Thoracic aorta (tissue), 2 donors: ENCODE results near the gene PXK. TPM values are rescaled to one million over a fixed set of nuclear protein-coding genes. Genes with fewer than 3 reads are reported as not detected.
"Not testable (repeated sequence)": the region's sequence is repeated elsewhere in the genome, so short reads cannot be mapped to it uniquely, and the experiment has no call there.

Source experiments
- ATAC-seq: fragments of 150-250 bp; one replicate; pipeline ENCODE4 v1.8.0; 2017; ENCODE audit warnings: low read depth; ENCODE audit not compliant: insufficient number of reproducible peaks, low FRiP score
- DNase-seq: peaks from one replicate; pipeline ENCODE4 v3.0.0-alpha.2; 2020; ENCODE audit warnings: low spot score
- H3K27ac ChIP-seq, 2 donors: fragments of 200-600 bp; sonication (generic); 1 replicate in 1 of 2; 2 replicates in 1 of 2; pipeline ENCODE4 v1.5.1; 2016; ENCODE audit warnings: mild to moderate bottlenecking in 2 of 2, moderate library complexity in 2 of 2
- H3K27me3 ChIP-seq: fragments of 200-600 bp; sonication (generic); replicated peaks from 2 replicates; pipeline ENCODE4 v1.6.0; 2016; ENCODE audit warnings: mild to moderate bottlenecking; ENCODE audit not compliant: insufficient read depth
- H3K36me3 ChIP-seq: fragments of 200-600 bp; sonication (generic); one replicate; pipeline ENCODE4 v1.5.1; 2016
- H3K4me1 ChIP-seq, 2 donors: fragments of 200-600 bp; sonication (generic); 1 replicate in 1 of 2; 2 replicates in 1 of 2; pipeline versions ENCODE4 v1.5.1 to v1.6.0; 2016; ENCODE audit warnings: low read depth in 2 of 2, mild to moderate bottlenecking in 1 of 2; ENCODE audit not compliant: control insufficient read depth in 1 of 2
- H3K4me3 ChIP-seq: fragments of 200-600 bp; sonication (generic); 2 replicates; pipeline ENCODE4 v1.5.1; 2016; ENCODE audit warnings: mild to moderate bottlenecking
- H3K9me3 ChIP-seq: fragments of 200-600 bp; sonication (generic); 2 replicates; pipeline ENCODE4 v1.5.1; 2016
- CTCF ChIP-seq: fragments of 200-600 bp; sonication (generic); IDR thresholded peaks from one replicate; pipeline ENCODE4 v1.5.1; 2019; ENCODE audit warnings: antibody characterized with exemption
- total RNA-seq, 2 donors: library from RNA; depleted of rRNA; stranded (reverse); fragments of >200 nt; gene quantifications; one replicate each; pipeline versions ENCODE4 v1.1.0 to v1.2.3, GENCODE V29; 2016

The PXK gene
- 10 to 100 TPM; 22.1 to 34.2 TPM for total RNA-seq

- peak; percentile 72 for ATAC-seq
- no peak for TF ChIP-seq CTCF
- H3K27ac ChIP-seq, result peak within 1 kb of the TSS; percentile 36 to 41
- H3K36me3 ChIP-seq, result no peaks in the 10 kb centered on the region
- H3K4me3 ChIP-seq, result peak within 1 kb of the TSS; percentile 71
- no peak for DNase-seq
- H3K9me3 ChIP-seq, result no peaks in the 10 kb centered on the region
- H3K27me3 ChIP-seq, result no peaks in the 10 kb centered on the region
- peaks cover 18 to 27% of the 10 kb centered on the region in 2 donors for H3K4me1 ChIP-seq
Measured at GRCh38 chr3:58332575-58333188, at the start of gene PXK. PXK (plus strand) TSS chr3:58332892; CDS start chr3:58332989, 97 bp downstream.

GRCh38 chr3:58285334-58285733 lies 47.4 kb upstream of the PXK start:
- Histone ChIP-seq H3K27ac (no peak overlapping the region), H3K4me1 (no peaks in the 10 kb centered on the region), H3K4me3 (no peak overlapping the region), H3K27me3 (no peaks in the 10 kb centered on the region), H3K36me3 (peaks cover 14% of the 10 kb centered on the region), H3K9me3 (no peaks in the 10 kb centered on the region)
- DNase-seq (no peak), ATAC-seq (no peak)
- TF ChIP-seq CTCF, result no peak

GRCh38 chr3:58287354-58287753 lies 45.3 kb upstream of the PXK start:
- ATAC-seq (no peak), DNase-seq (no peak)
- Histone ChIP-seq H3K4me3 (no peak overlapping the region), H3K27ac (no peak overlapping the region), H3K9me3 (no peaks in the 10 kb centered on the region), H3K4me1 (no peaks in the 10 kb centered on the region), H3K36me3 (peaks cover 3% of the 10 kb centered on the region), H3K27me3 (no peaks in the 10 kb centered on the region)
- TF ChIP-seq CTCF, result no peak

- DNase-seq (no peak), ATAC-seq (no peak)
- Histone ChIP-seq H3K9me3 (no peaks in the 10 kb centered on the region), H3K36me3 (peaks cover 3% of the 10 kb centered on the region), H3K4me3 (no peak overlapping the region), H3K4me1 (no peaks in the 10 kb centered on the region), H3K27me3 (no peaks in the 10 kb centered on the region), H3K27ac (no peak overlapping the region)
- no peak for TF ChIP-seq CTCF
Measured at GRCh38 chr3:58288011-58288728, 44.5 kb upstream of the PXK start.

- not testable (repeated sequence) for H3K9me3 ChIP-seq, H3K36me3 ChIP-seq, H3K27me3 ChIP-seq, DNase-seq, ATAC-seq, H3K27ac ChIP-seq, H3K4me3 ChIP-seq, H3K4me1 ChIP-seq
Measured at GRCh38 chr3:58288964-58289613, 43.6 kb upstream of the PXK start.

- not testable (repeated sequence) for H3K4me3 ChIP-seq, H3K27me3 ChIP-seq, H3K27ac ChIP-seq, ATAC-seq, H3K4me1 ChIP-seq, H3K9me3 ChIP-seq, H3K36me3 ChIP-seq, DNase-seq
Measured at GRCh38 chr3:58290446-58290845, 42.2 kb upstream of the PXK start.
